Parathyroid adenoma (tissue), 2 donors: ENCODE data around the gene IKZF1.

Experiments
- H2AFZ ChIP-seq: fragments of 300-600 bp; sonication (generic); one replicate; pipeline ENCODE4 v1.7.0; 2017; ENCODE audit warnings: antibody characterized with exemption, mild to moderate bottlenecking
- H3K27ac ChIP-seq: fragments of 300-600 bp; sonication (generic); one replicate; pipeline ENCODE4 v1.7.0; 2017
- H3K27me3 ChIP-seq: fragments of 300-600 bp; sonication (generic); one replicate; pipeline ENCODE4 v1.7.0; 2017; ENCODE audit warnings: low read length; ENCODE audit not compliant: control insufficient read depth, insufficient read depth
- H3K36me3 ChIP-seq: fragments of 300-600 bp; sonication (generic); one replicate; pipeline ENCODE4 v1.7.0; 2017; ENCODE audit warnings: low read length; ENCODE audit not compliant: control insufficient read depth, insufficient read depth
- H3K4me1 ChIP-seq: fragments of 300-600 bp; sonication (generic); one replicate; pipeline ENCODE4 v1.7.0; 2017; ENCODE audit warnings: control low read depth
- H3K4me2 ChIP-seq: fragments of 300-600 bp; sonication (generic); one replicate; pipeline ENCODE4 v1.7.0; 2017; ENCODE audit warnings: low read length
- H3K4me3 ChIP-seq: fragments of 300-600 bp; sonication (generic); one replicate; pipeline ENCODE4 v1.7.0; 2017; ENCODE audit warnings: low read depth, low read length
- H3K79me2 ChIP-seq: fragments of 300-600 bp; sonication (generic); one replicate; pipeline ENCODE4 v1.7.0; 2017; ENCODE audit warnings: control low read depth
- H3K9ac ChIP-seq: fragments of 300-600 bp; sonication (generic); one replicate; pipeline ENCODE4 v1.7.0; 2017; ENCODE audit warnings: mild to moderate bottlenecking
- H3K9me3 ChIP-seq: fragments of 300-600 bp; sonication (generic); one replicate; pipeline ENCODE4 v1.7.0; 2017; ENCODE audit warnings: low read length; ENCODE audit not compliant: control insufficient read depth
- TF ChIP-seq, protein P1 (sequence below): fragments of 300-600 bp; sonication (generic); IDR thresholded peaks from one replicate; pipeline ENCODE4 v1.7.0; 2017; ENCODE audit warnings: antibody characterized with exemption, mild to moderate bottlenecking
- donor health status: primary hyperparathyroidism.

Gene IKZF1

DNA sequence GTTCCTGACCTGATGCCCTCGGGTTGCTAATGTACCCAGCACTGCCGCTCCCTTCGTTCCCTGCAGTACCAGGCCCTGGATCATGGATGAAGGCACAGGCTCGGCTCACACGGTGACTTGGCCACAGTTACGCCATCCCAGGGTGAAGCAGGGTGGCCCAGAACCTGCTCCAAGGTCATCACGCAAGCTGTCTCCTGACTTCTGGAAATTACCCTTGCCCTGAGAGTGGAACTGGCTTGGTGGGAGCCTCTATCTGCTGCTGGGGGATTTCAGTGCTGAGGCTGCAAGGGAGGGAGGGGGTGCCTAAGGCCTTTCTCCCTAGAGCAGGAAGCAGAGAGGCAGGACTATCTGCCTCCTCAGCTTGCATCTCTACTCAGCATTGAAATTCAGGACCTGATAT lies 109.0 kb downstream of the IKZF1 start:
- no peak overlapping the region for H3K27ac ChIP-seq
- H3K27me3 ChIP-seq: no peaks in the 10 kb centered on the region
- H3K9me3 ChIP-seq: no peaks in the 10 kb centered on the region
- no peaks in the 10 kb centered on the region for H3K79me2 ChIP-seq
- no peaks in the 10 kb centered on the region for H3K36me3 ChIP-seq
- no peaks in the 10 kb centered on the region for H3K4me1 ChIP-seq
- no peak overlapping the region for H2AFZ ChIP-seq
- TF ChIP-seq, protein P1, sequence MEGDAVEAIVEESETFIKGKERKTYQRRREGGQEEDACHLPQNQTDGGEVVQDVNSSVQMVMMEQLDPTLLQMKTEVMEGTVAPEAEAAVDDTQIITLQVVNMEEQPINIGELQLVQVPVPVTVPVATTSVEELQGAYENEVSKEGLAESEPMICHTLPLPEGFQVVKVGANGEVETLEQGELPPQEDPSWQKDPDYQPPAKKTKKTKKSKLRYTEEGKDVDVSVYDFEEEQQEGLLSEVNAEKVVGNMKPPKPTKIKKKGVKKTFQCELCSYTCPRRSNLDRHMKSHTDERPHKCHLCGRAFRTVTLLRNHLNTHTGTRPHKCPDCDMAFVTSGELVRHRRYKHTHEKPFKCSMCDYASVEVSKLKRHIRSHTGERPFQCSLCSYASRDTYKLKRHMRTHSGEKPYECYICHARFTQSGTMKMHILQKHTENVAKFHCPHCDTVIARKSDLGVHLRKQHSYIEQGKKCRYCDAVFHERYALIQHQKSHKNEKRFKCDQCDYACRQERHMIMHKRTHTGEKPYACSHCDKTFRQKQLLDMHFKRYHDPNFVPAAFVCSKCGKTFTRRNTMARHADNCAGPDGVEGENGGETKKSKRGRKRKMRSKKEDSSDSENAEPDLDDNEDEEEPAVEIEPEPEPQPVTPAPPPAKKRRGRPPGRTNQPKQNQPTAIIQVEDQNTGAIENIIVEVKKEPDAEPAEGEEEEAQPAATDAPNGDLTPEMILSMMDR: no peak
- no peak overlapping the region for H3K4me3 ChIP-seq
- no peak overlapping the region for H3K9ac ChIP-seq
- H3K4me2 ChIP-seq: no peak overlapping the region

DNA sequence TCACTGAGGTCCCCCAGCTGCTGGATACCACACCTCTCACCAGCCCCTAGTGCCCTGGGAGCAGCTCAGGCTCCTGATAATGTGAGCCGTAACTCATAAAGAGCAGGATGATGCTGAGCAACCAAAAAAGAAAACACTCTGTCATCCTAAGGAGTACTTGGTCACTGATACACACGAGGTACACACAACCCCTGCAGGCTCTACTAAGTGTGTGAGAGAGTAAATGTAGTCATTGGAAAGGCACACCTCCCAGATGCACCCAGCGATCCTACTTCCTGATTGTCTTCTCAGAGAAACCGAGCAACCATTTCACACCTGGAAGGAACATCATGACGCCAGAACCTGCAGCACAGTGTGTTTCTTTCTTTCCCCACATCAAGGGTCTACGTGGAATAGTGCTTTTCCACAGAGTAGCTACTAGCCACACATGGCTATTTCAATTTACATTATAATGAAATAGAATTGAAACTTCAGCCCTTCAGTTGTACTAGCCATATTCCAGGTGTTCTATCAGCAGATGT lies 111.4 kb downstream of the IKZF1 start:
- Histone ChIP-seq H3K79me2 (no peaks in the 10 kb centered on the region), H3K4me1 (no peaks in the 10 kb centered on the region), H3K36me3 (no peaks in the 10 kb centered on the region), H3K27ac (no peak overlapping the region), H3K4me2 (no peak overlapping the region), H3K4me3 (no peak overlapping the region), H3K27me3 (no peaks in the 10 kb centered on the region), H3K9ac (no peak overlapping the region), H3K9me3 (no peaks in the 10 kb centered on the region), H2AFZ (no peak overlapping the region)
- TF ChIP-seq, protein P1: no peak

DNA sequence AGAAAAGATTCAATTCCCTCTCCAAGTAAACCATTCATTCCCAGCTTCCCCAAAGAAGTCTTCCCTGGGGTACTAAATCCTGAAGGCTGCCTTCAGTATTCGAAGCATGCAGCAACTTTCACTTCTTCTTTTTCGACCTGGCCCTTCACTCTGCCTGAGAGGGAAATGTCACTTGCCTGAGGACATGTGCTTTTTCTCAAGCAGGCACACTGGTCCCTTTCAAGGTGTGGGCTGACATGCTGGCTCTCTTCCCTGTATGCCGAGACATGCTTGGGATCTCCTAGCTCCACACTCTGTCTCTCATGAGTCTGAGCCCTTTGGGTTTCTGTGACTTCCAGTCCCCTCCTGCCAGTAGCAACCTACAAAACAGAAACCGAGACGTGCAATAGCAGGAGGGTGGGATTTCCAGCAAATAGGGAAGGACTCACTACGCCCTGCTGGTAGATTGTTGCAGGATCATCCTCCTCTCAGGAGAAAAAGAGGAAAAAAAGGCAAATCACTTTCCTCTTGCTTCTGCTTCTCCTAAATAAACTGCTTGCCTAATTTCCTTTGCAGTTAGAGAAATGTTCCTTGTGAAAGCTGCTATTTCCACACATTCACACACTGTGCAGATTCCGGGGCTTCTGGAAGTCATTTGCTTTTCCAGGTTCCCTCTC lies 112.1 kb downstream of the IKZF1 start:
- TF ChIP-seq, protein P1: no peak

DNA sequence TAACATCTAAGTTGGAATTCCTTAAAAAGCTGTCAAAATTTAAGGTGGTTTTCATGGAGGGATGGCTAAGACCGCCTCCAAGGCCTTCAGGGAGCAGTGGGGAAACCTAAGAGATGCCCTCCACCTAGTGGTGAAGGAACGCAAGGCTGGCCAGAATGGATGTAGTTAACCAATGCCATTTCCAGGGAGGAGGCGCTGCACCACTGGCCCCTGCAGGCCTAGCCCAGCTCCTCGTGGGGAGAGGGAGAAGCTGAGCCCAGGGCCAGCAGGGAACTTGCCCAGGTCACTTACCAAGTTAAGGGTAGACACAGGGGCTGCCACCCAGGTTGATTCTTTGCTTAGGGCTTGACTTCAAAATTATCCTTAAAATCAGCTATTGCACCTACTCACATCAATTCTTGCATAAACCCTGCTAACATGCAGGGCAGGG lies 113.6 kb downstream of the IKZF1 start:
- Histone ChIP-seq H3K4me3 (no peak overlapping the region), H3K4me1 (no peaks in the 10 kb centered on the region), H3K36me3 (no peaks in the 10 kb centered on the region), H3K4me2 (no peak overlapping the region), H3K79me2 (no peaks in the 10 kb centered on the region), H2AFZ (peak overlapping the region; percentile 30), H3K27ac (no peak overlapping the region), H3K9ac (no peak overlapping the region), H3K27me3 (no peaks in the 10 kb centered on the region), H3K9me3 (no peaks in the 10 kb centered on the region)
- TF ChIP-seq, protein P1: peak; percentile 77

More for the DNA sequence above, 112.1 kb downstream of the IKZF1 start:
- Histone ChIP-seq H3K4me2 (no peak overlapping the region), H3K27me3 (no peaks in the 10 kb centered on the region), H3K79me2 (no peaks in the 10 kb centered on the region), H3K4me3 (no peak overlapping the region), H3K9me3 (no peaks in the 10 kb centered on the region), H3K9ac (no peak overlapping the region), H3K4me1 (no peaks in the 10 kb centered on the region), H3K36me3 (no peaks in the 10 kb centered on the region), H3K27ac (no peak overlapping the region), H2AFZ (peak overlapping the region; percentile 24)
